OCI-LY7 (cell line): ENCODE results near the gene PAK3. TPM values are rescaled to one million over a fixed set of nuclear protein-coding genes. Genes with fewer than 3 reads are reported as not detected.

Experiments used
- BruUV-seq: library from RNA; stranded (reverse); fragments of 400-500 nt; replicated peaks from 2 replicates; lab custom pipeline; 2021; lab: Mats Ljungman, UMichigan
- CTCF ChIA-PET: fragments of 300-600 bp; sonication (Branson Sonifier 250); formaldehyde crosslinking; loops from one replicate; lab custom pipeline; 2022; ENCODE audit warnings: antibody characterized with exemption; ENCODE audit not compliant: unreplicated experiment; lab: Charles Lee
- POLR2A ChIA-PET: fragments of 300-600 bp; sonication (Branson Sonifier 250); formaldehyde crosslinking; loops from one replicate; lab custom pipeline; 2022; ENCODE audit warnings: antibody characterized with exemption; lab: Charles Lee
- DNase-seq: peaks from one replicate; pipeline ENCODE4 v3.0.0-alpha.2; 2015; ENCODE audit warnings: low spot score
- H2AFZ ChIP-seq: fragments of 200-600 bp; sonication (generic), shearing (Covaris generic); 2 replicates; pipeline ENCODE4 v1.6.1; 2014; ENCODE audit warnings: mild to moderate bottlenecking, antibody characterized with exemption, low read length, moderate library complexity
- H3K27ac ChIP-seq: fragments of 200-600 bp; sonication (generic); 2 replicates; pipeline ENCODE4 v1.5.1; 2014; ENCODE audit warnings: mixed run types, low read depth, mild to moderate bottlenecking, moderate library complexity, low read length, inconsistent platforms; ENCODE audit not compliant: poor library complexity, severe bottlenecking
- H3K36me3 ChIP-seq: fragments of 200-600 bp; sonication (generic); 2 replicates; pipeline ENCODE4 v1.6.1; 2014; ENCODE audit warnings: mild to moderate bottlenecking, antibody characterized with exemption, low read length, moderate library complexity, mixed read lengths; ENCODE audit not compliant: insufficient read depth
- H3K4me1 ChIP-seq: fragments of 200-600 bp; sonication (generic); 2 replicates; pipeline ENCODE4 v1.5.1; 2014; ENCODE audit warnings: mild to moderate bottlenecking, low read length; ENCODE audit not compliant: insufficient read depth, poor library complexity, severe bottlenecking
- H3K4me2 ChIP-seq: fragments of 200-600 bp; sonication (generic); 2 replicates; pipeline ENCODE4 v1.6.1; 2014; ENCODE audit warnings: mild to moderate bottlenecking, low read length
- H3K4me3 ChIP-seq: fragments of 200-600 bp; sonication (generic); 2 replicates; pipeline ENCODE4 v1.5.1; 2014; ENCODE audit warnings: mild to moderate bottlenecking, low read depth, low read length; ENCODE audit not compliant: poor library complexity, severe bottlenecking
- H3K79me2 ChIP-seq: fragments of 200-600 bp; sonication (generic); 2 replicates; pipeline ENCODE4 v1.6.1; 2016; ENCODE audit warnings: low read depth, mild to moderate bottlenecking, low read length, moderate library complexity, mixed read lengths; ENCODE audit not compliant: insufficient read depth
- H3K9me2 ChIP-seq: fragments of 200-600 bp; sonication (generic); 2 replicates; pipeline ENCODE4 v1.6.1; 2016; ENCODE audit warnings: mild to moderate bottlenecking, low read length, mixed read lengths; ENCODE audit not compliant: insufficient read depth
- H3K9me3 ChIP-seq: fragments of 200-600 bp; sonication (generic); 2 replicates; pipeline ENCODE4 v1.6.1; 2014; ENCODE audit warnings: mild to moderate bottlenecking, mixed run types, low read length, mixed read lengths
- H4K20me1 ChIP-seq: fragments of 200-600 bp; sonication (generic); 2 replicates; pipeline ENCODE4 v1.6.1; 2014; ENCODE audit warnings: mild to moderate bottlenecking, antibody characterized with exemption, low read length, moderate library complexity, mixed read lengths; ENCODE audit not compliant: insufficient read depth
- EZH2phosphoT487 ChIP-seq: fragments of 200-600 bp; sonication (generic); IDR thresholded peaks from 2 replicates; pipeline ENCODE4 v1.6.1; 2018; ENCODE audit warnings: low read depth, borderline replicate concordance, mild to moderate bottlenecking, mixed run types, antibody characterized with exemption, low read length, moderate library complexity, mixed read lengths
- intact Hi-C: fragments of 100-400 bp; cut with micrococcal nuclease; formaldehyde crosslinking; loops from one replicate; pipeline ENCODE4 v1.10.0; 2022; ENCODE audit not compliant: unreplicated experiment
- total RNA-seq, 2 experiments: library from RNA; depleted of rRNA in 1 of 2; stranded (reverse); fragments of >200 nt in 1 of 2; shearing (Covaris generic) in 1 of 2; gene quantifications; 2 replicates each; pipeline ENCODE4 v1.2.3, GENCODE V29; 2014 to 2022
- TF ChIP-seq, protein P1 (sequence below): fragments of 200-600 bp; sonication (generic); conservative IDR thresholded peaks from 2 replicates; pipeline ENCODE4 v1.5.1; 2014; ENCODE audit warnings: mild to moderate bottlenecking, antibody characterized with exemption, low read length, moderate library complexity, mixed read lengths

The PAK3 gene
- total RNA-seq, 2 experiments from 2014 or later = not detected

DNA sequence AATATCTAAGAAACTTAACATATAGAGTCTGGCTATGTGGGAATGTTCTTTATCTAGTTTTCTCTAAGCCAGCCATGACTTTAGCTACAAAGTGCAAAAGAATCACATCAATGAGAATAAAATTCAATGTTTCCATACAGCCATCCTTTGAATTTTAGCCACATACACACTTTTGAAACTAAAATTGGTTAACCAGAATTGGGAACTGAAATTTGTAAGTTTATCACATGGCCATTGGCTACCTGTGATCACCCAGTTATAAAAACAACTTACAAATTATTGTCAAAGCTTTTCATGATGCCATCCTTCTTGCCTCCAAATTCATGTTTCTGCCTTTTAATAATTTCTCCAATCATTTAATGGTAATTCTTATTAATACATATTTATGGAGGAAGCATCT is 49.9 kb downstream of the PAK3 start:
- ChIA-PET CTCF (no interaction called here), POLR2A (no interaction called here)
- H3K9me3 ChIP-seq = no peaks in the 10 kb centered on the region
- no peaks in the 10 kb centered on the region for H3K36me3 ChIP-seq
- TF ChIP-seq, protein P1, sequence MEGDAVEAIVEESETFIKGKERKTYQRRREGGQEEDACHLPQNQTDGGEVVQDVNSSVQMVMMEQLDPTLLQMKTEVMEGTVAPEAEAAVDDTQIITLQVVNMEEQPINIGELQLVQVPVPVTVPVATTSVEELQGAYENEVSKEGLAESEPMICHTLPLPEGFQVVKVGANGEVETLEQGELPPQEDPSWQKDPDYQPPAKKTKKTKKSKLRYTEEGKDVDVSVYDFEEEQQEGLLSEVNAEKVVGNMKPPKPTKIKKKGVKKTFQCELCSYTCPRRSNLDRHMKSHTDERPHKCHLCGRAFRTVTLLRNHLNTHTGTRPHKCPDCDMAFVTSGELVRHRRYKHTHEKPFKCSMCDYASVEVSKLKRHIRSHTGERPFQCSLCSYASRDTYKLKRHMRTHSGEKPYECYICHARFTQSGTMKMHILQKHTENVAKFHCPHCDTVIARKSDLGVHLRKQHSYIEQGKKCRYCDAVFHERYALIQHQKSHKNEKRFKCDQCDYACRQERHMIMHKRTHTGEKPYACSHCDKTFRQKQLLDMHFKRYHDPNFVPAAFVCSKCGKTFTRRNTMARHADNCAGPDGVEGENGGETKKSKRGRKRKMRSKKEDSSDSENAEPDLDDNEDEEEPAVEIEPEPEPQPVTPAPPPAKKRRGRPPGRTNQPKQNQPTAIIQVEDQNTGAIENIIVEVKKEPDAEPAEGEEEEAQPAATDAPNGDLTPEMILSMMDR = no peak
- intact Hi-C loops = no loop called here
- DNase-seq = no peak
- no peaks in the 10 kb centered on the region for H4K20me1 ChIP-seq
- H3K79me2 ChIP-seq = no peaks in the 10 kb centered on the region
- no peak overlapping the region for H3K4me3 ChIP-seq
- H3K9me2 ChIP-seq = no peaks in the 10 kb centered on the region
- H3K27ac ChIP-seq = no peak overlapping the region
- no peak overlapping the region for H2AFZ ChIP-seq
- H3K4me2 ChIP-seq = no peak overlapping the region
- no TSS peak for BruUV-seq
- no peaks in the 10 kb centered on the region for H3K4me1 ChIP-seq

DNA sequence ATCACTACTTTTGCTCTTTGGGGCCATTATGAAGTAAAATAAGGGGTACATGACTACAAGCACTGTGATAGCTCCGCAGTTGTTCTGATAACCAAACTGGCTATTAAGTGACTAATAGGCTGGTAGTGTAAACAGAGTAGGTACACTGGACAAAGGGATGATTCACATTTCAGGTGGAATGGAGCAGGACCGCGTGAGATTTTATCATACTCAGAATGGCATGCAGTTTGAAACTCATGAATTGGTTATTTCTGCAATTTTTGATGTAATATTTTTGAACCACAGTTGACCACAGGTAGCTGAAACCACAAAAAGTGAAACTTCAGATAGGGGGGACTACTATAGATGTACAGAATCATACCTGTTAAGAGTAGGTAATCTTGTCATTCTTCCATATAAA is 55.8 kb downstream of the PAK3 start:
- CTCF ChIA-PET = no interaction called here
- Histone ChIP-seq H3K4me3 (no peak overlapping the region), H3K9me2 (no peaks in the 10 kb centered on the region), H2AFZ (no peak overlapping the region), H3K79me2 (no peaks in the 10 kb centered on the region), H4K20me1 (no peaks in the 10 kb centered on the region), H3K36me3 (no peaks in the 10 kb centered on the region), H3K27ac (no peak overlapping the region), H3K4me1 (no peaks in the 10 kb centered on the region), H3K9me3 (no peaks in the 10 kb centered on the region), H3K4me2 (no peak overlapping the region)
- POLR2A ChIA-PET = interaction anchor here (0.6 kb wide), 1 partner anchor 336 kb away, joined by 3 read pairs; no protein-coding TSS in a partner anchor
- BruUV-seq = no TSS peak
- TF ChIP-seq EZH2phosphoT487 = no peak
- TF ChIP-seq, protein P1 = no peak
- intact Hi-C loops = no loop called here
- DNase-seq = no peak

DNA sequence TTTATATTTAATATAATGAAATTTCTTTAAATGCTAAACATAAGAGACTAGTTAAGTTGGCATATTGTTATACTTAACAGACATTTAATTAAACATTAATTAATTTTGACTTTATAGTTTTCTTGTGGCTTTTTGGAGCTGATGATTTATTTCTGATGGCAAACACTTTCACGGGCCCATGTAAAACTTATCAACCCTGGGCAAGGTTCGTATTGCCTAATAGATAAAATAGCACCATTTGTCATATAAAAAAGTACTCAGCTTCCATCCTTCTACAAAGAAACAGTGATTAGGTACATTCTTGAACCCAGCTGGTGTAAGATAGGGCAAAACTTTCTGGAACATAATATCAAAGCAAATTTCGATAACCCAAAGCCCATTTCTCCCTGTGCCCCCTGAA is 63.2 kb downstream of the PAK3 start:
- DNase-seq = no peak
- no peak overlapping the region for H2AFZ ChIP-seq
- no peaks in the 10 kb centered on the region for H3K36me3 ChIP-seq
- H3K79me2 ChIP-seq = no peaks in the 10 kb centered on the region
- CTCF ChIA-PET = no interaction called here
- H3K27ac ChIP-seq = no peak overlapping the region
- H3K9me3 ChIP-seq = no peaks in the 10 kb centered on the region
- POLR2A ChIA-PET = no interaction called here
- no peaks in the 10 kb centered on the region for H3K4me1 ChIP-seq
- no TSS peak for BruUV-seq
- H3K4me2 ChIP-seq = no peak overlapping the region
- TF ChIP-seq, protein P1 = no peak
- TF ChIP-seq EZH2phosphoT487 = no peak
- intact Hi-C loops = no loop called here
- no peaks in the 10 kb centered on the region for H3K9me2 ChIP-seq
- no peak overlapping the region for H3K4me3 ChIP-seq
- H4K20me1 ChIP-seq = no peaks in the 10 kb centered on the region
